Measurements from ENCODE around the gene RNF130. TPM values are rescaled to one million over a fixed set of nuclear protein-coding genes. Genes with fewer than 3 reads are reported as not detected.
"Not testable (repeated sequence)": the region's sequence is repeated elsewhere in the genome, so short reads cannot be mapped to it uniquely, and the experiment has no call there.

The RNF130 gene
- total RNA-seq, 1 donor from 2014 or later: 7.7 TPM

DNA sequence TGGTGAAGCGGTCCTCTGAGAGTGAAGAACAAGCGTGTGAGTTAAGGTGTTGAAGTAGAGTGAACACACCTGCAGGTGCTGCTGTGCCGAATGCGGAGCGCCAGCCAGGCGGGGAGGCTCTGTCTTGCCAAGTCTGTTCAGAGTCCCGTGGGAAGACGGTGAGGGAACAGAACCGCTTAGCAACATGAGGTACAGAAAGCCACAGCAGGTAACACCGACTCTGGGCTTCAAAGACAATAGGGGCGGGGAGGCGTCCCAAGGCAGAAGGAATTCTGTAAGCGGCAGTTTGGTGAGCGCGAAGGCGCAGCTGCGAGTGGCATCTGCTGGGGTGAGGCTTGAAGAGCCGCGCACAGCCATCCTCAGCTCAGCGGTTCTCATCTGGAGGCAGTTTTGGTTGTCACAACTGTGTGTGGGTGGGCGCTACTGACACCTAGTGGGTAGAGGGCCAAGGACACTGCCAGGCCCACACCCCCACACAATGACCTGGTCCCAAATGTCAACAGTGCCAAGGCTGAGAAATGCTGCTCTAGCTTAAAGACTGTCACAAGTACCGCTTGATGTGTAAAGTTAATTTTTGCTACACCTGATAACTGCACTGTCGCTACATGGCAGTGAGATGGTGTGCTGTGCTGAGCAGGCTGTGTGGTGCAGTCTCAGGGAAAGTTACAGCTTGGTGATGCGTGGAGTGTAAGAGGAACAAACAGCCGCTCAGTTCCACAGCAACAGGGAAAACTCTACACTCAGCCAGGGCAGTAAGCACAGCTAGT lies 96.4 kb downstream of the RNF130 start:
- intact Hi-C loops (cut with micrococcal nuclease): loop anchor here (10.0 kb wide), 1 partner anchor 170 kb away; the partner anchor contains the start of gene MGAT4B
- DNase-seq (ENCODE audit: low spot score): no peak
- no peaks in the 10 kb centered on the region for H3K27me3 Mint-ChIP-seq (ENCODE audit: insufficient read depth)
- H3K27ac Mint-ChIP-seq: no peak overlapping the region
- H3K4me1 Mint-ChIP-seq (ENCODE audit: low read depth): peaks cover 9% of the 10 kb centered on the region
- no peaks in the 10 kb centered on the region for H3K9me3 Mint-ChIP-seq
- no peak overlapping the region for H3K4me3 Mint-ChIP-seq
- H3K36me3 Mint-ChIP-seq (ENCODE audit: low read depth): no peaks in the 10 kb centered on the region

DNA sequence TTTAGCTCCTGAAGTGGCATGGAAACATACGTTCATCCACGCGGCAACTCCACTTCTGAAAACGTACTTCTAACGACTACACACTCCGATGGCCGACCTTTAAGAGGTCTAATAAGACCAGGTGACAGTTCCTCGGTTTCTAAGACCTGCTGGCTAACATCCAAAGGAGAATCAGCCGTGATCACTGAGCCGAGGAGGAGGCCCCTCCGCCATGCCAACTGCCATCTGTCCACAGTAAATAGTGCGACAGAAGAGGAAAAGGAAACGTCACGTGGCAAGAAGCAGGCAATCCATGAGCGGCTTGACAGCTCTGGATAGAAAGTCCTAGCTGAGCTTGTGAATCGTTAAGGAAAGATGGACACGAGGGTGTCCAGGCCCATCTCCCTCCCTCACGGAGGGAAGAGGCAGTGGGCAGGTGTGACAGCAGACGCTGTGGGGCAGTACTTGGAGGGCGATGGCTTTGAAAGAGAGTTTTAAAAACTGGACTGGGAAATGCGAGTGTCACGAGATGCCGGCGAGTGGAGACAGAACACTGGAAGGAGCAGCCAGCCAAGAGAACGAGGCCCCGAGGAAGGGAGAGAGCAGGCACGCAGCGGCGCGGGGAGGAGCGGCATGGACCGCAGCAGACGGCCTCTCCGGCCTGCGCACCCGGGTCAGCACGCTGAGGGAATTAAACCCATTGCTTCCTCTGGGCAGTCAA lies 97.2 kb downstream of the RNF130 start:
- Mint-ChIP-seq H3K4me1 (ENCODE audit: low read depth) (peaks cover 9% of the 10 kb centered on the region), H3K9me3 (no peaks in the 10 kb centered on the region), H3K27ac (no peak overlapping the region), H3K27me3 (ENCODE audit: insufficient read depth) (no peaks in the 10 kb centered on the region), H3K4me3 (no peak overlapping the region), H3K36me3 (ENCODE audit: low read depth) (no peaks in the 10 kb centered on the region)
- DNase-seq (ENCODE audit: low spot score): no peak
- intact Hi-C loops (cut with micrococcal nuclease): loop anchor here (10.0 kb wide), 1 partner anchor 170 kb away; the partner anchor contains the start of gene MGAT4B

DNA sequence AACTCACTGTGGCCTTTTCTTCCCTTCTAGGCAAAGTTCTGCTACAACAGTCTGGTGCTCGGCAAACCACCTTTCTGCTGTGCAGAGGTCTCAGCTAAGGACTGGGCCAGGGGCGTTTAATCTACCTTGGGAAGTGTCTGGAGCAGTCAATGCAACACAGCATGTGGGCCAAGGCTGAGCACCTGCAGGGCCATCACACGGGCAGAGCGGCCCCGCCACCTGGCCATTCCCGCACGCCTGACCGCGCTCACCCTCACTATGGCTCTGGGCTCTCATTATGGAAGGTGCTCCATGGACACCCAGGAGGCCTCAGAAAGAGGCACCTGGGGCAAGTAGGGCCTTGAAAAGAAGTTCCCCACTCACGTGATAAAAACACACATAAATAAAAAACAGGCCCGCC lies 98.2 kb downstream of the RNF130 start:
- Mint-ChIP-seq H3K9me3 (no peaks in the 10 kb centered on the region), H3K36me3 (ENCODE audit: low read depth) (no peaks in the 10 kb centered on the region), H3K4me1 (ENCODE audit: low read depth) (peaks cover 9% of the 10 kb centered on the region), H3K27me3 (ENCODE audit: insufficient read depth) (no peaks in the 10 kb centered on the region), H3K27ac (no peak overlapping the region), H3K4me3 (no peak overlapping the region)
- intact Hi-C loops (cut with micrococcal nuclease): loop anchor here (10.0 kb wide), 1 partner anchor 169 kb away; the partner anchor contains the start of gene MGAT4B
- no peak for DNase-seq (ENCODE audit: low spot score)

DNA sequence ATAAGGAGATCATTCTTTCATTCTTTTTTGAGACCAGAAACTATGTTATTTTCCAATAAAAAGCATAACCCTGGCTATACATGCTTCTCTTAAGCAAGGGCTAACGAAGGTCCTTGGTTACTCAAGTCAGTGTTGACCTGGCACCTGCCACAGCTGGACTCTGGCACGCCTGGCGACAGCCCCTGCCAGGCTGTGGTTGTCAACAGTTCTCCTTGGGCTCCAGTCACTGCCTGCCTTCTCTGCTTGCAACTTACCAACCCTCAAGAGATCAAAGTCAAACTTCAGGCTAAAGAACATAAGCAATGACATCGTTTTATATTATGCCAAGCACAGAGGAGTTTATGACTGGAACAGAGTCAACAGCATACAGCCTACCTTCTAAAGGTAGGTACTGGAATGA lies 102.4 kb downstream of the RNF130 start:
- H3K27me3 Mint-ChIP-seq (ENCODE audit: insufficient read depth): no peaks in the 10 kb centered on the region
- no peaks in the 10 kb centered on the region for H3K36me3 Mint-ChIP-seq (ENCODE audit: low read depth)

DNA sequence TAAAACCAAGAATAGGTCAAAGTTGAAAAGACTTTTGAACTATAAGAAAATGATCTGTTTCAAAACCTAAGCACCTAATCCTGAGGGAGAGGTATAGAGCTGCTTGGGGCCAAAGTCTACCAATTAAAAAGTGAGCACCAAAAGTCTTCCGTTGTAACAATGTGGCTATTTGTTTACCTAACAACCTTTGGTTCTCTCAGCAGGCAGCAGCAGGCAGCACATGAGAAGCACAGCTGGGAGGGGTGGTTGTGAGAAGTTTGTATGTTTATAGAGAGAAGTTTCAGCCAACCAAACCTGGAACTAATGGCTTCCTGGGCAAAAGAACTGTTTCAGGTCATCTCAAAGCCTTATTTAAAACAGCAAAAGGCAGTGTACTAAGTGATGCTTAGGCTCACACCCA lies 104.1 kb downstream of the RNF130 start:
- Mint-ChIP-seq H3K4me1 (ENCODE audit: low read depth) (peaks cover 9% of the 10 kb centered on the region), H3K36me3 (ENCODE audit: low read depth) (no peaks in the 10 kb centered on the region), H3K4me3 (no peak overlapping the region), H3K9me3 (no peaks in the 10 kb centered on the region), H3K27me3 (ENCODE audit: insufficient read depth) (no peaks in the 10 kb centered on the region), H3K27ac (no peak overlapping the region)
- intact Hi-C loops (cut with micrococcal nuclease): no loop called here
- DNase-seq (ENCODE audit: low spot score): no peak

More for the DNA sequence above, 102.4 kb downstream of the RNF130 start:
- intact Hi-C loops (cut with micrococcal nuclease): no loop called here
- Mint-ChIP-seq H3K4me1 (ENCODE audit: low read depth) (peaks cover 9% of the 10 kb centered on the region), H3K4me3 (no peak overlapping the region), H3K27ac (no peak overlapping the region), H3K9me3 (no peaks in the 10 kb centered on the region)
- DNase-seq (ENCODE audit: low spot score): no peak

DNA sequence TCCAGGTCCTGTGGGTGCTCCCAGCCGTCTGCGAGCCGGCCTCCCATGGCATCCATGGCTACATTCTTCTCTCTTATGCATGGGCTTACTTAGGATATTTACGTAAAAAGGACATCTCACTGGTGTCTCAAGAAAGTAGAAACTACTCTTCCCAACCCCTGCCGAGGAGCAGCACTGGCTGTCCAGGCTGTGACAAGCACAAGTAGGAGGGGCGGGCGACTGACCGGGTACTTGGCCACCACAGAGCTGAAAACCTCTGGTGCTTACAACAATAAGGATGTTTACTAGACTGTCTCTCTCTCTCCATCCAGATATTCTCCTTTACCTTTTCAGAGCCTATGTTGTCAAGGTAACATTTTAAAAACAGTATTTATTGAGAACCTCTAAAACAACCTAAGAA lies 107.5 kb downstream of the RNF130 start:
- DNase-seq (ENCODE audit: low spot score): no peak

DNA sequence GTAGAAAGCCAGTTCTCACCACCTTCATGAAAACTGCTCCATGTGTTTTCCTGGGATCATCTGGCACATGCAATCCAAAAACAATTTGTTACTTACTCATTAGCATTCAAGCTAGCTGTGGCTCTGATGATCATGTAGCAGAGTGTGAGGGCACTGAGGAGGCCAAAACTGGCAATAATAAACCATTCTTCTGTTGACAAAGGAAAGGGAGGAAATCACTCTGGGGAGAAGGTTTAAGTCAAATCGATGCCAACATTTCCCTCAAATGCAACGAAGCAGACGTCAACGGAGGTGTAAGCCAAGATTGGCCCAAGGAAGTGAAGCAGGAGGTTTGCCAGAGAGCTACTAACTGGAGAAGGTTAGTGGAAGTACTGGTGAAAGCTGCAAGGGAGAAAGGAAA lies 108.2 kb downstream of the RNF130 start:
- no peak for DNase-seq (ENCODE audit: low spot score)
- H3K9me3 Mint-ChIP-seq: no peaks in the 10 kb centered on the region
- H3K27me3 Mint-ChIP-seq (ENCODE audit: insufficient read depth): no peaks in the 10 kb centered on the region
- intact Hi-C loops (cut with micrococcal nuclease): no loop called here
- H3K36me3 Mint-ChIP-seq (ENCODE audit: low read depth): no peaks in the 10 kb centered on the region
- no peaks in the 10 kb centered on the region for H3K4me1 Mint-ChIP-seq (ENCODE audit: low read depth)
- no peak overlapping the region for H3K4me3 Mint-ChIP-seq
- no peak overlapping the region for H3K27ac Mint-ChIP-seq

More for the DNA sequence above, 107.5 kb downstream of the RNF130 start:
- intact Hi-C loops (cut with micrococcal nuclease): no loop called here
- H3K36me3 Mint-ChIP-seq (ENCODE audit: low read depth): no peaks in the 10 kb centered on the region
- no peaks in the 10 kb centered on the region for H3K4me1 Mint-ChIP-seq (ENCODE audit: low read depth)
- H3K27me3 Mint-ChIP-seq (ENCODE audit: insufficient read depth): no peaks in the 10 kb centered on the region
- H3K4me3 Mint-ChIP-seq: no peak overlapping the region
- H3K27ac Mint-ChIP-seq: no peak overlapping the region
- no peaks in the 10 kb centered on the region for H3K9me3 Mint-ChIP-seq

DNA sequence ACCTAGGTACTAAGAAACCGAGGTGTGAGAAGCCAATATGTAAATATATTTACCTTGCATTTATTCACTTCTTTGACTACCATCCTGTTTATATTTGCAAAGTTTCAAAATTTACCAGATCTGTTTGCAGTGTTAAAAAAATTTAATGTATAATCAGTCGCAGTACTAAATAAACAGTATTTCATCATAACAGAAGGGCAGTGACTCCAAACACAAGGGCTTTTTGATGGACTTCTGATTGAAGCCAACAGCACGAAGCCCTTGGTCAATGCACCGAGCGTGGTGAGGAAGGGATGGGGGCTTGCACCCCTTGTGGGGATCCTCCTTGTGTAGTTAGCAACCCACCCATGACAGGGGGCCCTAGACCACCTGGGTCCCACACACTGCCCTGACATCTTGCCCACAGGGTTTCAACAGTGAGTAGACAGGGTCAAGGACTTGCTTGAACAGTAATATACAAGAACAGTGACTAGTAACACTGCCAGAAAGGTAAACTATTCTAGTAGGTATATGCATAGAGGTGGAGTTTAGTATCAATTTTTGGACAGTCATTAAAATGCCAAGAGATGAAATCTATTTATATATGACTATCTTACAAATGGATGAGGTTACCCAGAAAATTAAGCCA lies 111.2 kb downstream of the RNF130 start:
- Mint-ChIP-seq H3K4me3 (no peak overlapping the region), H3K36me3 (ENCODE audit: low read depth) (no peaks in the 10 kb centered on the region), H3K9me3 (no peaks in the 10 kb centered on the region), H3K27me3 (ENCODE audit: insufficient read depth) (no peaks in the 10 kb centered on the region), H3K4me1 (ENCODE audit: low read depth) (no peaks in the 10 kb centered on the region), H3K27ac (no peak overlapping the region)
- DNase-seq (ENCODE audit: low spot score): no peak
- intact Hi-C loops (cut with micrococcal nuclease): no loop called here

DNA sequence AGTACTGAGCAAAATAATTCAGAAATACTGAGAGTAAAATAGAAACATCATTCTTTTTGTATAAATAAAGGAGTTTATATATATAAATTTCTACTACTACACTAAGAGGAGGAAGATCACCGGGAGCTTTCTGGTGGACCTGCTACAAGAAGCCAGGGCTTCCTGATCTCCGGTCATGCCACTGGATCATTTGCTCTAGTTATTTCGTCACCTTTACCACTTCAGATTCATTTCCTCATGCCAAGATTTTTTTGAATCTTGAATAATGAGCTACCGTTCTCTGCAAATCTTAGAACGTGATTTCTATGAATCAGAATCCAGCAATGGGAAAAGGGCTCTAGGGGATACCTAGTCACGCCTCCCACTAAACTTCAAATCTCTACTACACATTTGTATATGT lies 111.9 kb downstream of the RNF130 start:
- Mint-ChIP-seq H3K27me3 (ENCODE audit: insufficient read depth) (no peaks in the 10 kb centered on the region), H3K36me3 (ENCODE audit: low read depth) (no peaks in the 10 kb centered on the region), H3K4me3 (no peak overlapping the region), H3K4me1 (ENCODE audit: low read depth) (no peaks in the 10 kb centered on the region), H3K27ac (no peak overlapping the region), H3K9me3 (no peaks in the 10 kb centered on the region)
- DNase-seq (ENCODE audit: low spot score): no peak
- intact Hi-C loops (cut with micrococcal nuclease): no loop called here

DNA sequence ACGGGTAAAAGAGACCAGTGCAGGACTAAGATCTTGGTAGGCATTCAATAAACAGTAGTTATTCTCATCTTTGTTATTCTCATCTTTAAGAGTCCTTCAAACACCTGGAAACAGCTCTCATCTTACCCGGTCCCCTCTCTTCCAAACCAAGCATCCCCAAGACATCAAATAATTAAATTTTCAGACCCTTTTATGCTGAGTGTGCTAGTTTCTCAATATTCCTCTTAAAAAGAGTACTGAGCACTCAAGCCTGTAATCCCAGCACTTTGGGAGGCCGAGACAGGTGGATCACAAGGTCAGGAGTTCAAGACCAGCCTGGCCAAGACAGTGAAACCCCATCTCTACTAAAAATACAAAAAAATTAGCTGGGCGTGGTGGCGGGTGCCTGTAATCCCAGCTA lies 112.4 kb downstream of the RNF130 start:
- H3K9me3 Mint-ChIP-seq; H3K4me3 Mint-ChIP-seq; intact Hi-C loops (cut with micrococcal nuclease); H3K36me3 Mint-ChIP-seq (ENCODE audit: low read depth); H3K27me3 Mint-ChIP-seq (ENCODE audit: insufficient read depth); H3K4me1 Mint-ChIP-seq (ENCODE audit: low read depth); H3K27ac Mint-ChIP-seq; DNase-seq (ENCODE audit: low spot score): not testable (repeated sequence)

DNA sequence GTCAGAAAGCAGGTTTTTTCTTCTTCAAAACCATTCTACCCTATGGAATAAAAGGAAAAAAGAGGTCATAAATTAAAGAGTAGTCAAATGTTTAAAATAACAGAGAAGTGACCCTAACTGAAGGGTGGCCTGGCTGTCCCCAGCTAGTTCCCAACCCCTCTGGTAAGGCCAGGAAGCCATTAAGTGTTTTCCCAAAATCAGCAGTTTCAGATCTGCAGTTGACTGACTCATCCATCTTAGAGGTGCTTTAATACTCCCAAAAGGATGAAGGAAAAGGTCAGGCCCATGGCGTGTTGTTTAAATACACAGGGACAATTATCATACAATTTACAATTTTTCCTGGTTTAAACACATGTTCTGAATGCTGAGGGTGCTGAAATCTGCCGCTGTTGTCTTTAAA lies 115.9 kb downstream of the RNF130 start:
- Mint-ChIP-seq H3K9me3 (no peaks in the 10 kb centered on the region), H3K27me3 (ENCODE audit: insufficient read depth) (peaks cover 6% of the 10 kb centered on the region), H3K36me3 (ENCODE audit: low read depth) (no peaks in the 10 kb centered on the region), H3K4me1 (ENCODE audit: low read depth) (no peaks in the 10 kb centered on the region), H3K27ac (no peak overlapping the region), H3K4me3 (no peak overlapping the region)
- intact Hi-C loops (cut with micrococcal nuclease): no loop called here
- DNase-seq (ENCODE audit: low spot score): no peak

DNA sequence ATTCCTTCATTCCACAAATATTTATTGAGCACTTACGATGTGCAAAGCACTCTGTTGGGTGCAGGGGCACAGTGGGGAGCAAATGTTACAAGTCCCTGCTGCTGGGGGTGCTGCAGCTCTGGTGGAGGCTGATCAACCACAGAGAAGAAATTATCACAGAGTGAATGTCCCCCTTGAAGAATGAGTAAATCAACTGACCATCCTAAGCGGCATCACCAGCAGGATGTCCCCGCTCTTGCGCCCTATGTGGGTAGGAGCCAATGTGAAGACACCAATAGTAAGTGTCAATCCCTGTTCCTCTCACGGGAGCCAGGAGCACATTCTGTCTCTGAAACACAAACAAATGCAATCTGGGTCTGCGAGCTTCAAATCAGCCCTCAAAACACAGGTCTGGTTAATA lies 116.5 kb downstream of the RNF130 start:
- H3K27me3 Mint-ChIP-seq (ENCODE audit: insufficient read depth): peaks cover 6% of the 10 kb centered on the region
- no peaks in the 10 kb centered on the region for H3K36me3 Mint-ChIP-seq (ENCODE audit: low read depth)
- H3K9me3 Mint-ChIP-seq: no peaks in the 10 kb centered on the region
- H3K4me3 Mint-ChIP-seq: no peak overlapping the region
- H3K27ac Mint-ChIP-seq: no peak overlapping the region
- no peak for DNase-seq (ENCODE audit: low spot score)
- intact Hi-C loops (cut with micrococcal nuclease): no loop called here
- H3K4me1 Mint-ChIP-seq (ENCODE audit: low read depth): no peaks in the 10 kb centered on the region

DNA sequence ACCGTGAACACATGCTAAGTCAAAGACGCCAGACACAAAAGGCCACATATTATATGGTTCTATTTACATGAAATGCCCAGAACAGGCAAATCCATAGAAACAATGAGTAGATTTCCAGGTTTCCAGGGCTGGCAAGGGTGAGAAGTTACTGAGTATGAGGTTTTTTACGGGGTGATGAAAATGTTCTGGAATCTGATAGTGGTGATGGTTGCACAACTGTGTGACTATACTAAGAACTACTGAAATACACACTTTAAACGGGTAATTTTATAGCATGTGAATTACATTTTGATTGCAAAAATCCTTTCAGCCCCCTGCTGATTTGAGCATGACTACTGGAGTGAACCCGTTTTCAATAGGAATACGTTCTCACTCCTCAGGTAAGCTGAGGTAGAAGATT lies 117.1 kb downstream of the RNF130 start:
- H3K4me3 Mint-ChIP-seq: no peak overlapping the region
- H3K9me3 Mint-ChIP-seq: no peaks in the 10 kb centered on the region
- H3K27ac Mint-ChIP-seq: no peak overlapping the region
- H3K4me1 Mint-ChIP-seq (ENCODE audit: low read depth): no peaks in the 10 kb centered on the region
- intact Hi-C loops (cut with micrococcal nuclease): no loop called here
- DNase-seq (ENCODE audit: low spot score): no peak
- no peaks in the 10 kb centered on the region for H3K36me3 Mint-ChIP-seq (ENCODE audit: low read depth)
- H3K27me3 Mint-ChIP-seq (ENCODE audit: insufficient read depth): peaks cover 6% of the 10 kb centered on the region
